Neural cell (in vitro differentiated cells): ENCODE measurements around the gene ZFPL1.

ENCODE experiments used
- EP300 ChIP-seq: fragments of 450-650 bp; conservative IDR thresholded peaks from 2 replicates; pipeline ENCODE4 v1.6.1; 2014; ENCODE audit warnings: antibody characterized with exemption, mild to moderate bottlenecking, moderate library complexity; ENCODE audit not compliant: poor library complexity, severe bottlenecking
- POLR2AphosphoS5 ChIP-seq: IDR thresholded peaks from 2 replicates; pipeline ENCODE4 v1.6.1; 2012
- TF ChIP-seq, protein P1 (sequence below): fragments of 450-650 bp; IDR thresholded peaks from 2 replicates; pipeline ENCODE4 v1.5.1; 2014; ENCODE audit warnings: antibody characterized with exemption, mild to moderate bottlenecking, moderate library complexity; ENCODE audit not compliant: poor library complexity, severe bottlenecking

DNA sequence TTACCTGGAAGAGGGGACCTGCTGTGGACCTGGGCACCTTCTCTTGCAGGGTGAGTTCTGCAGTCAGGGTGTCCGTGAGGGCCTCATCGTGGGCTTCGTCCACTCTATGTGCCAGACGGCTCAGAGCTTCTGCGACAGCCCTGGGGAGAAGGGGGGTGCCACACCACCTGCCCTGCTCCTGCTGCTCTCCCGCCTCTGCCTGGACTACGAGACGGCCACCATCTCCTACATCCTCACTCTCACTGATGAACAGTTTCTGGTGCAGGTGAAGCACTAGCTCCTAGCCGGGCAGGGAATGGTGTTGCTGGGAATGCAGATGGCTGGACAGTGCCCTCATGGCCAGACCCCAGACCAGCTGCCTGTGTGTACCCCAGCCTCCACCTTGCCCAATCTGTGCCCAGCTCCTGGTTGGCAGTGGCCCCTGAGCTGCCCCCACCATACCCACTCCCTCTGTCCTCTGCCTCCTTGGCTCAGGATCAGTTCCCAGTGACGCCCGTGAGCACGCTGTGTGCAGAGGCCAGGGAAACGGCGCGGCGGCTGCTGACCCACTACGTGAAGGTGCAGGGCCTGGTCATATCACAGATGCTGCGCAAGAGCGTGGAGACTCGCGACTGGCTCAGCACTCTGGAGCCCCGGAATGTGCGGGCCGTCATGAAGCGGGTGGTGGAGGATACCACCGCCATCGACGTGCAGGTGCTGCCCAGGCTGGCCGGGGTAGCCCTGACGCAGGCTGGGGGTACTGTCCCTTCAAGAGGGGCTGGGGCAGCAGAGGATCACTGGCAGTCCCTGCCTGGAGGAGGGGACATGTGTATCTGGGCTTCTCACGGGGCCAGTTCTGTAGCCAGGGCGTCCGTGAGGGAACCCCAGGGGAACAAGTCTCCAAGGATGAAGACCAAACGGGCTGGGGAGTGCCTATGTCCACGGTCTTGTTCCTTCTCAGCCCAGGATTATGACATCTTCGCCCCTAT lies 25.5 kb downstream of the ZFPL1 start:
- TF ChIP-seq, protein P1, sequence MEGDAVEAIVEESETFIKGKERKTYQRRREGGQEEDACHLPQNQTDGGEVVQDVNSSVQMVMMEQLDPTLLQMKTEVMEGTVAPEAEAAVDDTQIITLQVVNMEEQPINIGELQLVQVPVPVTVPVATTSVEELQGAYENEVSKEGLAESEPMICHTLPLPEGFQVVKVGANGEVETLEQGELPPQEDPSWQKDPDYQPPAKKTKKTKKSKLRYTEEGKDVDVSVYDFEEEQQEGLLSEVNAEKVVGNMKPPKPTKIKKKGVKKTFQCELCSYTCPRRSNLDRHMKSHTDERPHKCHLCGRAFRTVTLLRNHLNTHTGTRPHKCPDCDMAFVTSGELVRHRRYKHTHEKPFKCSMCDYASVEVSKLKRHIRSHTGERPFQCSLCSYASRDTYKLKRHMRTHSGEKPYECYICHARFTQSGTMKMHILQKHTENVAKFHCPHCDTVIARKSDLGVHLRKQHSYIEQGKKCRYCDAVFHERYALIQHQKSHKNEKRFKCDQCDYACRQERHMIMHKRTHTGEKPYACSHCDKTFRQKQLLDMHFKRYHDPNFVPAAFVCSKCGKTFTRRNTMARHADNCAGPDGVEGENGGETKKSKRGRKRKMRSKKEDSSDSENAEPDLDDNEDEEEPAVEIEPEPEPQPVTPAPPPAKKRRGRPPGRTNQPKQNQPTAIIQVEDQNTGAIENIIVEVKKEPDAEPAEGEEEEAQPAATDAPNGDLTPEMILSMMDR: no peak
- TF ChIP-seq POLR2AphosphoS5 (no peak), EP300 (no peak)
